Raji (cell line): ENCODE data around the gene CDC42SE2.

ENCODE experiments used
- POLR2A ChIP-seq: IDR thresholded peaks from 2 replicates; pipeline ENCODE4 v1.6.1; 2011; ENCODE audit warnings: low read depth, low read length, control low read depth; ENCODE audit not compliant: insufficient read depth

The CDC42SE2 gene

DNA sequence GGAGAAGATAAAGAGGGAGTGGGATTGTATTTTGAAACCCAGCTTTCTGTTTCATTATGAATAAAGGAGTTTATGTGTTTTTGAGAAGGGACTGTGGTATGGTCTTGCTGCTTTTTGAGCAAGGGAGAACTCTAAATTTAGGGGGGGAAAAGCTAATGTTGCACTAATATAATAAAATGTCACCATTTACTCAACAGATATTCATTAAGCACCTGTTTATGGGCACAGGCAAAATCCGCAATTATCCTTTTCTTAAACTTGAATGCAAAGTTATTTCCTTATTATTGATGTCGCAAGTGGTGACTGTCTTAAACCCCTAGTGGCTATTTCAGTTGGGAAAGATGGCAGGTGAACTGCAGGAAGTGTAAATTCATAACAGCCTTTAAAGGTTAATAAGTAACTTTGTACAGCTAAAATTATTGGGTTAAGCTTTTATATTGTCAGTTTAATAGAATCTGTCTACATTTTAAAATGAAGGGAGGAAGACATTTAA lies 1.5 kb downstream of the CDC42SE2 start:
- no peak for TF ChIP-seq POLR2A

DNA sequence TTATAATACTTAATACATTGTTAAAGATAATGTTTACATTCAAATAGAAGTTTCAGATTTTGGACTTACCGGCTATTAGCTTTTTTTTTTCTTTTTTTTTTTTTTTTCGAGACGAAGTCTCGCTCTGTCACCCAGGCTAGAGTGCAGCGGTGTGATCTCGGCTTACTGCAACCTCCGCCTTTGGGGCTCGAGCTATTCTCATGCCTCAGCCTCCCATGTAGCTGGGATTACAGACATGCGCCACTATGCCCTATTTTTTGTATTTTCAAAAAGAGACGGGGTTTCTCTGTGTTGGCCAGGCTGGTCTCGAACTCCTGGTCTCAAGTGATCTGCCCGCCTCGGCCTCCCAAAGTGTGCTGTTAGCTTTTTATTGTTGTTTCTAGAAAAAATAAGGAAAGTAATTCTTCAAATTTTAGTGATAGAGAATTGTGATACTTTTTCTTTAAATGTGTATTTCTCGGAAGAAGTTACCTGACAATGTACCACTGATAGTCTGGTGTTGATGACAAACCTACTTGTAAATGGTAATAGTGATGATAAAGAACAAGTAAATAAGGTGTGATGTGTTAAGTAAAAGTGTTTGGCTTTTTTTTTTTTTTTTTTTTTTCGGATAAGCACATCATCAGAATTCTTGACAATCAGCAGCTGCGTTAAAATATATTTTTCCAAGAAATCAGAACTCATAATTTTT lies 2.7 kb downstream of the CDC42SE2 start:
- no peak for TF ChIP-seq POLR2A

DNA sequence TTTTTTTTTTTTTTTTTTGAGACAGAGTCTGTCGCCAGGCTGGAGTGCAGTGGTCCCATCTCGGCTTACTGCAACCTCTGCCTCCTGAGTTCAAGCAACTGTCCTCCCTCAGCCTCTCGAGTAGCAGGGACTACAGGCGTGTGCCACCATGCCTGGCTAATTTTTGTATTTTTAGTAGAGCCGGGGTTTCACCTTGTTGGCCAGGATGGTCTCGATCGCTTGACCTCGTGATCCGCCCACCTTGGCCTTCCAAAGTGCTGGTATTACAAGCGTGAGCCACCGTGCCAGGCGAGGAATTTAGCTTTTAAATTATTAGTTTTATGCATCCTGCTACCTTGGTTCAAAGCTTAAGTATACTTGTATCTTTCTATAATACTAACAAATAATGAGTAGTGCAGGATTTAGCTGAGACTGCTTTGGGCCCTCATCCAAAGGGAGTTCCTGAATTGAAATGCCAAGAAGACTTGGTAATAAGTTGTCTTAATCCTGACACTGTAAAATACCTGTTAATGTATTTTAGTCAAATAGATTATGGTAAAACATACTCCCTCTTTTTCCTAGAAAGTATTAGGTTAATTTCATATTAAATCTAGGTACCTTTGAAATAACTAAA lies 5.0 kb downstream of the CDC42SE2 start:
- TF ChIP-seq POLR2A: no peak

DNA sequence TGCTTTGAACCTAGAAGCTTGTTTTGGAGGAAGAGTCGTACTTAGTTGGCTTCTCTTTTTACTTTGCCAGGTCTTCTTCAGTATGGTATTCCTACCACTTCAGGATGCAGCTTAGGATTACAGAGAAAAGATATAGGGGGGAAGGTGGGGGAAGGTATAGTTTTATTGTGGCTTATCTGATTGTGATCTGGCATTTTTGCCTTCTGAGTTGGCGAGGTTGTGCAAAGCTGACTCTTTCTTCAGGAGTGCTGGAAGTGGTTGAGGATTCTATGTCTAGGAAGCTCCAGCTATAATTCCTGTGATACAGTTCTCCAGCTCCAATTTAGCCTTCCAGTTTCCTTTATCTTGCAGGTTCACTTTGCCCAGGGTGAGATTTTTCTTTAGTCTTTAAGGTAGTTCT lies 7.0 kb downstream of the CDC42SE2 start:
- TF ChIP-seq POLR2A: no peak

DNA sequence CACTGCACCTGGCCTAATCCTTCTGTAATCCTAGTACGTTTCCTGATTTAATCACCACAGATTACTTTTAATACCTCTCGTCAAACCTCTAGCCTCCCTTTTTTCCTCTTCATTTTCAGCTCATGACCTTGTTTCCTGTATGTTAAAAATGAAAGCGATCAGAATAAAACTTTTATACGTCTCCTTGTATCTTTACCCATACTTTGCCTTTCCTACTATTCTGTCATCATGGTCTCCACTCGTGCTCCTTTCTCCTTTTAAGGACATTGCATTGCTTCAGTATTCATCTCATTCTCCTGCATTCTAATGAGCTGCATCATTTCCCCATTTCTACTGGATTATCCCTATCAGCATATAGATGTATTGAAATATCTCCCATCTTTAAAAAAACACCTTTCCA lies 8.5 kb downstream of the CDC42SE2 start:
- no peak for TF ChIP-seq POLR2A

DNA sequence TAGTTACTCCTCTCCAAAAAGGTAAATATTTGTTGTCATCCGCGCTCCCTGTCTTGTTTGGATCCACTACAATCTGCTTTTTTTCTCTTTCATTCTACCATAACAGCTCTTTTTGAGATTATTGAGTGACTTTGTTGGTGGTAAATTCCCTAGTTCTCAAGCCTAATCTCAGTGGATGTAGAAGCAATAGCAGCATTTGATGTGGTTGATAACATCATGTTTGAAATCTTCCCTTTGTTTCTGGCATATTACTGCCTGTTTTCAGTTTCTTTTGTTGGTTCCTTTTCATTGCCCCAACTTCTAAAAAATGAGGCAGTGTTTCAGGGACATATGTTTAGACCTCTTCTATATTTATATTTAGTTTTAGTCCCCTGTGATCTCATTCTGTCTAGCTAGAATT lies 8.9 kb downstream of the CDC42SE2 start:
- no peak for TF ChIP-seq POLR2A

DNA sequence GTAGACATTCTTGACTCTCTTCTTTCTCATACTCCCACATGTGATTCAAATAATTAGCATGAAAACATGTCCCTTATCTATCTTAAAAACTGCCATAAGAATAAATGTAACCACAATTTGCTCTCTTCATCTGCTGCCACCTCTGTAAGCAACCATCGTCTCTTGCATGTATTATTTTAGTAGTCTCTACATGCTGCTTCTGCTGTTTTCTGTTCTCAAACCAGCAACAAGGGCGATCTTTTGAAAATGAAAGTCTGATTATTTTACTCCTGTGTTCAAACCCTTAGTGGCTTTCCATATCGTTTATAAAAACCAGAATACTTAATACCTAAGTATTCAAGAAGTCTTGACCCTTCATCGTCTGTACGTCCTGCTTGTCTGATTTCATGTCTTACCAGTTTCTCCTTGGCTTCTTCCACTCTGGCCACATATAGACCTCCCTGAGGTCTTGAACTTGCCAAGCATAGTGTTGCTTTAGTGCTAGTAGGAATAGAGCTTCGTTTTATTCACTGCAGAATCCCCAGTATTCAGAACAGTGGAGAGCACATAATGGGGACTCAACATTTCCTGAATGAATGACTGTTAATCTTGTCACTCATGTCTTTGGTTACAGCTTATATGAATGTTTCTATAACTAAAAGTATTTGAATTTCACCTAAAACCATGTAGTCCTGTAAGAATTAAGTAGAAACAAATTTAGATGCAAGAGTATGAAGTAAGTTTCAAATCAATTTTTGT lies 10.6 kb downstream of the CDC42SE2 start:
- TF ChIP-seq POLR2A: no peak

DNA sequence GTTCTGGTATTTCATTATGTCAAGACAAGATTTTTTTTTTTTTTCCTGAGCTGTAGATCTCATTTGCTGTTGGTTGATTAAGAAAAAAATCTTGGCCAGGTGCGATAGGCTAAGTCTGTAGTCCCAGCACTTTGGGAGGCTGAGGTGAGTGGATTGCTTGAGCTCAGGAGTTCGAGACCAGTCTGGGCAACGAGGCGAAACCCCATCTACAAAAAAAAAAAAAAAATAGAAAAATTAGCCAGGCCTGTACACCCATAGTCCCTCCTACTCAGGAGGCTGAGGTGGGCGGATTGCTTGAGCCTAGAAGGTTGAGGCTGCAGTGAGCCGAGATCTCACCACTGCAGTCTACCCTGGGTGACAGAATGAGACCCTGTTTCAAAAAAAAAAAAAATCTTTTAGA lies 12.2 kb downstream of the CDC42SE2 start:
- TF ChIP-seq POLR2A: no peak

DNA sequence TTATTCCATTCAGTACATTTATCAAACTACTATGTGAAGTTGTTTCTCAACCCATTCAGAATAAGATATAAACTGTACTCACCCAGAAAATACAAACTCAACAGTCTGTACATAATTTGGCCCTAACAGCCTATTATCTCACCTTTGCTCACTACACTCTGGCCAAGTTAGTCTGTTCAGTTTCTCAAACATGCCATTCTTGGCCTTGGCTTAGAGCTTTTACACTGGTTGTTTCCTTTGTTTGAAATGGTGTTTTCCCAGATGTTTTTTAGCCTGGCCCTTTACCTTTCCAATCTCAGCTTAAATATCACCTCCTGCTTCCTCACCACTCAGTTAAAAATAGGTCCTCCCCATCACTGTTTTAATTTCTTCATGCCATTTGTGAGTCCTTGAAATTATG lies 13.6 kb downstream of the CDC42SE2 start:
- TF ChIP-seq POLR2A: no peak

DNA sequence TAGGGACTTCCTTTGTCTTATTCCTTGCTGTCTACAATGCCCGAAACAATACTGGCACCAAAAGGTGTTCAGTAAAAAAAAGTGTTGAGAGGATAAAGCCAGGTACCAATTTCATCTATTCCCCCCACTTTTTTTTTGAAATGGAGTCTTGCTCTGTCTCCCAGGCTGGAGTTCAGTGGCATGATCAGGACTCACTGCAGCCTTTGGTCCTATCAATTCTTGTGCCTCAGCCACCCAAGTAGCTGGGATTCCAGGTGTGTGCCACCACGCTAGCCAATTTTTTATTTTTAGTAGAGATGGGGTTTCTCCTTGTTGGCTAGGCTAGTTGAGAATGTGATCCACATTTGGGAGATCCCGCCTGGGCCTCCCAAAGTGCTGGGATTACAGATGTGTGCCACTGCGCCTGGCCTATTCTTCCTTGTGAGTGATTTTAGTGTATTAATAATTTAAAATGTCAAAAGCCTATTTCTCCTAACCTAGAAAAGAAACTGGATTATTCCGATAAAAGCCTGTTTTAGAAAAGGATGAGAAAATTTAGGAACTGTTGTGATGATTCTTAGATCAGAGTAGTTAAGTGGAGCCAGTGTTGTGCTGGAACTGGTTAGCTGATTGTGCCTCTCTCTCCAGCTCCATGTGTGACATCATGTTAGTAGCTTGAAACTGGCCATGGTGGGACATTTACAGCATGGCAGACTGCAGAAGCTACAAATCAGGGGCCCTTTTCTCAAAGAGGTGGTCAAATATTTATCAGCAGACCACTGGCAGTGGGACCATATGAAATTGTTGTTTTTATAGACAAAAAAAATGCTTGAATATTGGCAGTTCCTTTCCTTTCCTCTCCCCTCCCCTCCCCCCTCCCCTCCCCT lies 14.3 kb downstream of the CDC42SE2 start:
- no peak for TF ChIP-seq POLR2A

DNA sequence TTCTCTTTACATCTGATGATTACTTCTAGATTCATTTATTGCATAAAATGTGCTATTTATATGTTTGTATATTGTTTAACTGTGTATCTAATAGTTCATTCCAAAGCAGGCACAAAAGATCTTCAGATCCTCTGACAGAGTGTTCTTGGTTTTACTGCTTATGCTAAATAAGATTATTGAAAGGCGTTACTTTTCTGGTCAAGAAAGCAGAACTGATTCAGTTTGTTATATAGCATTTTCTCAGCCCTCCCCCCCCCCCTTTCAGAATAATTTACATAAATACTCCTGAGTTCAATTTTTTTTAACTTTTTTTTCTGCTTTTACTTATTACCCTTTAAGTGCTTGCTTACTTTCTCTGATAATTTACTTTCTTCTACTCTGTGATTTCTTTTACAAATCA lies 15.4 kb downstream of the CDC42SE2 start:
- no peak for TF ChIP-seq POLR2A

DNA sequence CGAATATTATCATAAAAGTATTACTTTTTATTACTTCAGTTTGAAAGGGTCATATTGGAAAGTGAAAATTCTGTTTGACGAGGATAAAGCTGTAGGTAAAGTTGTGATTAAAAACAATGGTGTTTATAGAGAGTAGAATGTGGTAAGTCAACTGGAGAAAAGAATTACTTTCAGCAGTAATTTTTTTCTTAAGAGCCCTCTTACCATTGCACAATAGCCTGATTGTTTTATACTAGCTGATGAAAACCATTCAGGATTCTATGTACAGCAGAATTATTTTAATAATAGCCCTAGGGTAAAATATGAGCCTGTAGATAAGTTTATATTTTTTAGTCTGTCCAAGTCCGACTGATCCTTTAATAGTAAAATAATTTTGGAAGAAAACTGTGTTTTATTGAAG lies 16.6 kb downstream of the CDC42SE2 start:
- no peak for TF ChIP-seq POLR2A

DNA sequence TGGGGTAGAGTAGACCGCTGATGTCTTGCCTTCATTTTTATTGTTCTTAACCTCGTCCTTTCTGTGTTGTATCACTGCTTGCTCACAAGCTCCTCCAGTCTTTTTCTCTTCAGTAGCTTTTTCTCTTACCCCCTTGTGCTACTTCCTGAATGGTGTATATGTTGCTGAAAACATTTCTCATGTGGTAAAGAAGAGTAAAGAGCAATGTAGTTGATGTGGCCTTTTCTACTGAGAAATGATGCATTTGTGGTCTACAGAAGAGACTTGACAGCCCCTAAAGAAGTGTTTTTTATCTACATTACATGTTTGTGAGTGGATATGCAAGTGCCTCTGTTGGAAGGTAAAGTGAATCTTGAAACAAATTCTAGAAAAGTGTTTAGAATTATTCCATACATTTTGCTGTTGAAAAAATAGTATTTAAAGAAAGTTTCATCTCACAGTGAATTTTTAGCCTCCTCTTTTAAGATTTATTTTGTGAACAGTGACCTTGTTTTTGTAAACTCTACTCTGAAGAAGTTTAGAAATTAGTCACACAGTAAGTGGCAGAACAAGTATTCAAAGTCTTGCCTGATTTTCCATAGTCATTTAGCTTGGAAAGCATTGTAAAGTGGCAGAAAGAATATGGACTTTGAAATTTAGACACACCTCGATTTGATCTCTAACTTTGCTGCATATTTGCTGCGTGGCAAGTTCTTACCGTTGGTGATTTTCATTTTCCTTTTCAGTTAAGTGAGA lies 17.4 kb downstream of the CDC42SE2 start:
- TF ChIP-seq POLR2A: no peak

DNA sequence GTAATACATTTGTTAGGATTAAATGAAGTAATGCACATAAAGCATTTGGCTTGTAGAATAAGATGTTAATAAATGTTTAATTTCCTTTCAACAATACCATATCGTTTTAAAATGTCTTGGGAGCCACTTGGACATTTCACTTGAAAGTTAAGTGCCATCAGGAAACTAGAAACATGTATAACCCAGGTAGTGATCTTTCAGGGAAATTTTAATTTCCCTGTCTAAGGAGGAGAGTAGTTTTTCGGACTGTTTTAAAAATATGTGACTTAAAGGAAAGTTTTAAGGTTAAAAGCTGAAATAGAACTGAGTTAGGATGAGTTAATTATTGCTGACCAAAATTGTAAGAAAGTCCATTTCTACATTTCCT lies 18.0 kb downstream of the CDC42SE2 start:
- TF ChIP-seq POLR2A: no peak

DNA sequence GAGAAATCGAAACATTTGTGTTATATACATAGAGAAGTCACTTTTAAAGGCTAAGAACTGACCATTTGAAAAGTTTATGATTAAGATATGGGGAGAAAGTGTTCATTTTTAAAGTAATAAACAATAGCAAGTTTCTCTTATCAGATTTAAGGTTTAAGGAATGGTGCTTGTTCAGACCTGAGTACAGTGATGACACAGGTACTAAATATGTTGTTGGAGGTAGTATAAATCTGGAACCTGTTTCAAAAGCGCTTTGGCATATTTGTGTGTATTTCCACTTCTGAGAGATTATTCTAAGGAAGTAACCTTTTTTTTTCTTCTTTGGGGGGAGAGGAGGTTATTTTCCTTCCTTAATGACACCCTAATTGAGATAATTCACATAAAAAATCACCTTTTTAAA lies 18.4 kb downstream of the CDC42SE2 start:
- TF ChIP-seq POLR2A: no peak
